A549 (cell line): ENCODE data around the gene SNX6. TPM values are rescaled to one million over a fixed set of nuclear protein-coding genes. Genes with fewer than 3 reads are reported as not detected.
A peak's percentile ranks its signal among the peaks of the same experiment; 100 is the strongest.

Experiments
- ATAC-seq, 2 experiments: fragments of 200-7000 bp in 1 of 2; fragments of >200 bp in 1 of 2; cut with Nextera tagmentation in 1 of 2; cut with Tn5 transposase in 1 of 2; 3 replicates each; pipeline versions ENCODE4 v1.8.0 to v1.9.1; 2018 to 2020; ENCODE audit warnings: mild to moderate bottlenecking in 1 of 2, moderate library complexity in 1 of 2
- CTCF ChIA-PET: fragments of 300-600 bp; sonication (Branson Sonifier 250); formaldehyde crosslinking; extraction: SDS; loops from one replicate; lab custom pipeline; 2021; ENCODE audit warnings: antibody characterized with exemption, inconsistent platforms; lab: Yijun Ruan, JAX
- POLR2A ChIA-PET: fragments of 350-600 bp; formaldehyde crosslinking; extraction: SDS; loops from one replicate; lab custom pipeline; 2021; ENCODE audit warnings: antibody characterized with exemption, inconsistent platforms; lab: Yijun Ruan, JAX
- DNase-seq, 2 experiments: peaks; one replicate each; pipeline versions ENCODE4 v3.0.0 to v3.0.0-alpha.2; 2011 to 2016; ENCODE audit warnings: low read depth in 1 of 2, low spot score in 1 of 2
- FAIRE-seq: peaks from 2 replicates; lab custom pipeline; 2011; peaks lifted over from hg19 to GRCh38; lab: Jason Lieb, UNC
- H3K27ac ChIP-seq, 2 experiments: fragments of >200 bp; sonication (Bioruptor Twin); formaldehyde crosslinking; 3 replicates each; pipeline ENCODE4 v1.5.1; 2016 to 2017
- H3K4me1 ChIP-seq: fragments of >200 bp; sonication (Bioruptor Twin); formaldehyde crosslinking; 3 replicates; pipeline ENCODE4 v1.6.1; 2016
- H3K4me2 ChIP-seq: fragments of >200 bp; sonication (Bioruptor Twin); formaldehyde crosslinking; 3 replicates; pipeline ENCODE4 v1.6.1; 2016
- H3K4me3 ChIP-seq: fragments of >200 bp; sonication (Bioruptor Twin); formaldehyde crosslinking; 3 replicates; pipeline ENCODE4 v1.5.1; 2016
- H3K9me3 ChIP-seq: fragments of >200 bp; sonication (Bioruptor Twin); formaldehyde crosslinking; 3 replicates; pipeline ENCODE4 v1.6.1; 2016
- BHLHE40 ChIP-seq: IDR thresholded peaks from 2 replicates; pipeline ENCODE4 v1.6.1; 2012; ENCODE audit warnings: low read depth, low read length, inconsistent platforms
- CEBPB ChIP-seq, 2 experiments: fragments of >200 bp in 1 of 2; sonication (Bioruptor Twin) in 1 of 2; formaldehyde crosslinking in 1 of 2; IDR thresholded peaks; 2 replicates each; pipeline ENCODE4 v1.6.1; 2012 to 2016
- CHD4 ChIP-seq: fragments of 200-600 bp; sonication (generic); IDR thresholded peaks from 2 replicates; pipeline ENCODE4 v1.6.1; 2016; ENCODE audit warnings: antibody characterized with exemption, mild to moderate bottlenecking, borderline replicate concordance
- EP300 ChIP-seq, 2 experiments: fragments of >200 bp; sonication (Bioruptor Twin); formaldehyde crosslinking; IDR thresholded peaks; 2 replicates in 1 of 2; 3 replicates in 1 of 2; pipeline ENCODE4 v1.6.1; 2016 to 2017
- HOXA7 ChIP-seq: fragments of 250-450 bp; sonication (Bioruptor Pico); IDR thresholded peaks from 2 replicates; pipeline ENCODE4 v1.5.0; 2020; ENCODE audit warnings: mild to moderate bottlenecking, moderate library complexity
- KDM5A ChIP-seq: fragments of 200-600 bp; sonication (generic); IDR thresholded peaks from 2 replicates; pipeline ENCODE4 v1.6.1; 2016; ENCODE audit warnings: antibody characterized with exemption, mild to moderate bottlenecking
- POLR2AphosphoS2 ChIP-seq: conservative IDR thresholded peaks from 2 replicates; pipeline ENCODE4 v1.6.1; 2012; ENCODE audit warnings: low read length, improper control_type of control experiment, inconsistent platforms
- RARB ChIP-seq: fragments of 250-450 bp; sonication (Bioruptor Pico); IDR thresholded peaks from 2 replicates; pipeline ENCODE4 v1.8.0; 2021; ENCODE audit warnings: mild to moderate bottlenecking, moderate library complexity
- RCOR1 ChIP-seq: fragments of 150-350 bp; IDR thresholded peaks from 2 replicates; pipeline ENCODE4 v1.6.1; 2014; ENCODE audit warnings: antibody characterized with exemption, low read length, low read depth
- RNF2 ChIP-seq: fragments of 200-600 bp; sonication (generic); IDR thresholded peaks from 2 replicates; pipeline ENCODE4 v1.6.1; 2016; ENCODE audit warnings: low read depth, mild to moderate bottlenecking, antibody characterized with exemption, moderate library complexity, borderline replicate concordance
- ZC3H11A ChIP-seq: fragments of 450-650 bp; IDR thresholded peaks from 2 replicates; pipeline ENCODE4 v1.6.1; 2014; ENCODE audit warnings: antibody characterized with exemption, mild to moderate bottlenecking
- WGBS: methylation state at CpG from one replicate; pipeline ENCODE4 v1.1.6; 2017; ENCODE audit errors: missing lambda C conversion rate; 5-methylcytosine and 5-hydroxymethylcytosine counted together
- polyA plus RNA-seq, 4 experiments: library from polyadenylated mRNA; depleted of rRNA in 3 of 4; stranded (reverse); fragments of >200 nt; fragmentation: RNase III in 1 of 4; extraction: RNeasy Plus Mini Kit Qiagen cat#74134 plus additional on column Dnase treatment in 1 of 4; gene quantifications; 2 replicates in 3 of 4; 3 replicates in 1 of 4; pipeline ENCODE4 v1.2.3, GENCODE V29; 2011 to 2017
- TF ChIP-seq, protein P1 (sequence below): fragments of >200 bp; sonication (Bioruptor Twin); formaldehyde crosslinking; IDR thresholded peaks from 3 replicates; pipeline ENCODE4 v1.6.1; 2016
- TF ChIP-seq, protein P2 (sequence below): fragments of >200 bp; sonication (Bioruptor Twin); formaldehyde crosslinking; IDR thresholded peaks from 2 replicates; pipeline ENCODE4 v1.6.1; 2016
- TF ChIP-seq, protein P3 (sequence below): fragments of 200-600 bp; sonication (generic); IDR thresholded peaks from 2 replicates; pipeline ENCODE4 v1.6.1; 2016; ENCODE audit warnings: antibody characterized with exemption, mild to moderate bottlenecking, moderate library complexity
- TF ChIP-seq, protein P4 (sequence below): IDR thresholded peaks from 2 replicates; pipeline ENCODE4 v1.6.1; 2012; ENCODE audit warnings: low read depth, borderline replicate concordance
- TF ChIP-seq, protein P5 (sequence below): fragments of 250-450 bp; sonication (Bioruptor Pico); IDR thresholded peaks from 2 replicates; pipeline ENCODE4 v1.5.0; 2021; ENCODE audit warnings: mild to moderate bottlenecking, moderate library complexity, borderline replicate concordance

The SNX6 gene
- polyA plus RNA-seq, 2 of the 4 experiments (the other 2 are of a cell fraction) = 149 to 174 TPM

DNA sequence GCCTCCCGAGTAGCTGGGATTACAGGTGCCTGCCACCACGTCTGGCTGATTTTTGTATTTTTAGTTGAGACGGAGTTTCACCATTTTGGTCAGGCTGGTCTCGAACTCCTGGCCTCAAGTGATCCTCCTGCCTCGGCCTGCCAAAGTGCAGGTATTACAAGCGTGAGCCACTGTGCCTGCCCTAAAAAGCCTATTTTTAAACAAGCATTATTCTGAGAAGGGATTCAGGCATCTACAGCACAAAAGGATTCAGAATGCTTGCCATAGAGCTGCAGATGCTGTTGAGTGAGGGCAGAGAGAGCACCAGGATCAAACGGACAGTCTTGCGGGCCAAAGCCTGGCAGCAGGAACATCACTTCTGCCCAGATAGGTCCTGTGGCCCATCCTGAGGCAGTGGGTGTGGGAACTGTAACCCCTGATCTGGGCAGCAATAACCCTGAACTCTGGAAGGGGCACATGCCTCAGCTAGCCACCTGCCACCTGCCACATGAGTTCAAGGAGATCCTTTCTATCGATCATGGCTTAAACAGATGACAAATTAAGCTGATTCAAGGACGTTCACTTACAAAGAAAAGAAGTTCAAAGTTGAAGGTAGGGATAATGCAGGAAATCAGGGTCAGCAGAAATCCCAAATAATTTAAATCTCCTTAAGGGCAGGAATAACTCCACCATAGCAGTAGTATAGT, 16.8 kb upstream of the SNX6 start:
- no peak for DNase-seq
- ATAC-seq = no peak
- H3K4me2 ChIP-seq = no peak overlapping the region
- no peak overlapping the region for H3K4me3 ChIP-seq
- POLR2A ChIA-PET = interaction anchor here (0.7 kb wide), 1 partner anchor 54 kb away, joined by 4 read pairs; no protein-coding TSS in a partner anchor
- WGBS = 92% methylated on average over 10 of the region's 10 CpGs
- TF ChIP-seq EP300 (IDR thresholded peaks at IDR 0.05) (no peak), CEBPB (IDR thresholded peaks at IDR 0.05) (no peak), KDM5A (no peak)
- TF ChIP-seq, protein P1, sequence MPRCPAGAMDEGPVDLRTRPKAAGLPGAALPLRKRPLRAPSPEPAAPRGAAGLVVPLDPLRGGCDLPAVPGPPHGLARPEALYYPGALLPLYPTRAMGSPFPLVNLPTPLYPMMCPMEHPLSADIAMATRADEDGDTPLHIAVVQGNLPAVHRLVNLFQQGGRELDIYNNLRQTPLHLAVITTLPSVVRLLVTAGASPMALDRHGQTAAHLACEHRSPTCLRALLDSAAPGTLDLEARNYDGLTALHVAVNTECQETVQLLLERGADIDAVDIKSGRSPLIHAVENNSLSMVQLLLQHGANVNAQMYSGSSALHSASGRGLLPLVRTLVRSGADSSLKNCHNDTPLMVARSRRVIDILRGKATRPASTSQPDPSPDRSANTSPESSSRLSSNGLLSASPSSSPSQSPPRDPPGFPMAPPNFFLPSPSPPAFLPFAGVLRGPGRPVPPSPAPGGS = no peak
- CTCF ChIA-PET = no interaction called here
- no peak for FAIRE-seq
- H3K27ac ChIP-seq = peak overlapping the region in 1 of 2 experiments; percentile 63; a peak in 2 of 6 replicates
- H3K9me3 ChIP-seq = no peaks in the 10 kb centered on the region
- H3K4me1 ChIP-seq = peaks cover 32% of the 10 kb centered on the region

DNA sequence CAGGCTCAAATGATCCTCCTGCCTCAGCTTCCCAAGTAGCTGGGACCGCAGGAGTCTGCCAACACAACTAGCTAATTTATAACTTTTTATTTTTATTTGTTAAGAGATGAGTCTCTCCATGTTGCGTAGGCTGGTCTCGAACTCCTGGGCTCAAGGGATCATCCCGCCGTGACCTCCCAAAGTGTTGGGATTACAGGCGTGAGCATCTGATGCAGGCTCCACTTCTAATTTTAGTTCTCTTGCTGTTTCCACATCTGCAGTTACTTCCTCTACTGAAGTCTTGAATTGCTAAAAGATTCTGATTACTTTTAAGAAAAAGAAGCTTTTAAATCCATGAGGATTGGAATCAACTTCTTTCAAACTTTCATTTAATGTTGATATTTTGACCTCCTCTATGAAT, 13.4 kb upstream of the SNX6 start:
- H3K27ac ChIP-seq = no peak overlapping the region
- DNase-seq = no peak
- peaks cover 2% of the 10 kb centered on the region for H3K4me1 ChIP-seq
- no peaks in the 10 kb centered on the region for H3K9me3 ChIP-seq
- FAIRE-seq = no peak
- no peak for ATAC-seq
- H3K4me3 ChIP-seq = no peak overlapping the region
- TF ChIP-seq, protein P2, sequence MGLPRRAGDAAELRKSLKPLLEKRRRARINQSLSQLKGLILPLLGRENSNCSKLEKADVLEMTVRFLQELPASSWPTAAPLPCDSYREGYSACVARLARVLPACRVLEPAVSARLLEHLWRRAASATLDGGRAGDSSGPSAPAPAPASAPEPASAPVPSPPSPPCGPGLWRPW = no peak
- TF ChIP-seq, protein P3, sequence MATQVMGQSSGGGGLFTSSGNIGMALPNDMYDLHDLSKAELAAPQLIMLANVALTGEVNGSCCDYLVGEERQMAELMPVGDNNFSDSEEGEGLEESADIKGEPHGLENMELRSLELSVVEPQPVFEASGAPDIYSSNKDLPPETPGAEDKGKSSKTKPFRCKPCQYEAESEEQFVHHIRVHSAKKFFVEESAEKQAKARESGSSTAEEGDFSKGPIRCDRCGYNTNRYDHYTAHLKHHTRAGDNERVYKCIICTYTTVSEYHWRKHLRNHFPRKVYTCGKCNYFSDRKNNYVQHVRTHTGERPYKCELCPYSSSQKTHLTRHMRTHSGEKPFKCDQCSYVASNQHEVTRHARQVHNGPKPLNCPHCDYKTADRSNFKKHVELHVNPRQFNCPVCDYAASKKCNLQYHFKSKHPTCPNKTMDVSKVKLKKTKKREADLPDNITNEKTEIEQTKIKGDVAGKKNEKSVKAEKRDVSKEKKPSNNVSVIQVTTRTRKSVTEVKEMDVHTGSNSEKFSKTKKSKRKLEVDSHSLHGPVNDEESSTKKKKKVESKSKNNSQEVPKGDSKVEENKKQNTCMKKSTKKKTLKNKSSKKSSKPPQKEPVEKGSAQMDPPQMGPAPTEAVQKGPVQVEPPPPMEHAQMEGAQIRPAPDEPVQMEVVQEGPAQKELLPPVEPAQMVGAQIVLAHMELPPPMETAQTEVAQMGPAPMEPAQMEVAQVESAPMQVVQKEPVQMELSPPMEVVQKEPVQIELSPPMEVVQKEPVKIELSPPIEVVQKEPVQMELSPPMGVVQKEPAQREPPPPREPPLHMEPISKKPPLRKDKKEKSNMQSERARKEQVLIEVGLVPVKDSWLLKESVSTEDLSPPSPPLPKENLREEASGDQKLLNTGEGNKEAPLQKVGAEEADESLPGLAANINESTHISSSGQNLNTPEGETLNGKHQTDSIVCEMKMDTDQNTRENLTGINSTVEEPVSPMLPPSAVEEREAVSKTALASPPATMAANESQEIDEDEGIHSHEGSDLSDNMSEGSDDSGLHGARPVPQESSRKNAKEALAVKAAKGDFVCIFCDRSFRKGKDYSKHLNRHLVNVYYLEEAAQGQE = no peak
- no peak for TF ChIP-seq POLR2AphosphoS2
- no peak for TF ChIP-seq HOXA7 (CRISPR knock-in tag)
- no peak for TF ChIP-seq BHLHE40
- no peak for TF ChIP-seq RARB
- no peak for TF ChIP-seq RCOR1
- TF ChIP-seq, protein P4, sequence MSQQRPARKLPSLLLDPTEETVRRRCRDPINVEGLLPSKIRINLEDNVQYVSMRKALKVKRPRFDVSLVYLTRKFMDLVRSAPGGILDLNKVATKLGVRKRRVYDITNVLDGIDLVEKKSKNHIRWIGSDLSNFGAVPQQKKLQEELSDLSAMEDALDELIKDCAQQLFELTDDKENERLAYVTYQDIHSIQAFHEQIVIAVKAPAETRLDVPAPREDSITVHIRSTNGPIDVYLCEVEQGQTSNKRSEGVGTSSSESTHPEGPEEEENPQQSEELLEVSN = no peak
- TF ChIP-seq, protein P5, sequence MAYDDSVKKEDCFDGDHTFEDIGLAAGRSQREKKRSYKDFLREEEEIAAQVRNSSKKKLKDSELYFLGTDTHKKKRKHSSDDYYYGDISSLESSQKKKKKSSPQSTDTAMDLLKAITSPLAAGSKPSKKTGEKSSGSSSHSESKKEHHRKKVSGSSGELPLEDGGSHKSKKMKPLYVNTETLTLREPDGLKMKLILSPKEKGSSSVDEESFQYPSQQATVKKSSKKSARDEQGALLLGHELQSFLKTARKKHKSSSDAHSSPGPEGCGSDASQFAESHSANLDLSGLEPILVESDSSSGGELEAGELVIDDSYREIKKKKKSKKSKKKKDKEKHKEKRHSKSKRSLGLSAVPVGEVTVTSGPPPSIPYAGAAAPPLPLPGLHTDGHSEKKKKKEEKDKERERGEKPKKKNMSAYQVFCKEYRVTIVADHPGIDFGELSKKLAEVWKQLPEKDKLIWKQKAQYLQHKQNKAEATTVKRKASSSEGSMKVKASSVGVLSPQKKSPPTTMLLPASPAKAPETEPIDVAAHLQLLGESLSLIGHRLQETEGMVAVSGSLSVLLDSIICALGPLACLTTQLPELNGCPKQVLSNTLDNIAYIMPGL (CRISPR knock-in tag) = no peak
- TF ChIP-seq RNF2 = no peak
- no peak for TF ChIP-seq CHD4
- TF ChIP-seq ZC3H11A = no peak
- no peak overlapping the region for H3K4me2 ChIP-seq
- POLR2A ChIA-PET = interaction anchor here (0.6 kb wide), 1 partner anchor 479 kb away, joined by 3 read pairs; the partner anchor contains the start of gene PPP2R3C
- WGBS = 85% methylated on average over 6 of the region's 6 CpGs
- CTCF ChIA-PET = interaction anchor here (1.6 kb wide), 1 partner anchor 32 kb away, joined by 3 read pairs; no protein-coding TSS in a partner anchor
